ENCODE data around the gene LRRC2.
"Not testable (repeated sequence)": the region's sequence is repeated elsewhere in the genome, so short reads cannot be mapped to it uniquely, and the experiment has no call there.

The LRRC2 gene

GRCh38 chr3:46551615-46552014 is 14.5 kb downstream of the LRRC2 start:
- DNase-seq: no peak

DNA sequence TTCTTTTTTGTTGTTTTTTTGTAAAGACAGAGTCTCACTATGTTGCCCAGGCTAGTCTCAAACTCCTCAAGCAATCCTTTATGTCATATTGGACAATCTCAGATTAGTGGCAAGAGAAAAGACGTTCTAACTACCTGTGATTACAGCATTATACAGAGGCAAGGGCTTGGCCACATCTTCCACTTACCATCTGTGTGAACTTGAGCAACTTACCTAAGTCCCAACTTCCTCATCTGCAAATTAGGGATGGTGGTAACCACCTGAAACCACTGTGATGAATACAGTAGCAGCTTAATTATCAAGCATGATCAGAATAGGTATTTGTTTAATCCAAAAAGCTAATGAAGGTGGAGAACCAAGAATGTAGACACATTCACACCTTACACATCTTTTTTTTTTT is 16.1 kb downstream of the LRRC2 start:
- no peak for DNase-seq

DNA sequence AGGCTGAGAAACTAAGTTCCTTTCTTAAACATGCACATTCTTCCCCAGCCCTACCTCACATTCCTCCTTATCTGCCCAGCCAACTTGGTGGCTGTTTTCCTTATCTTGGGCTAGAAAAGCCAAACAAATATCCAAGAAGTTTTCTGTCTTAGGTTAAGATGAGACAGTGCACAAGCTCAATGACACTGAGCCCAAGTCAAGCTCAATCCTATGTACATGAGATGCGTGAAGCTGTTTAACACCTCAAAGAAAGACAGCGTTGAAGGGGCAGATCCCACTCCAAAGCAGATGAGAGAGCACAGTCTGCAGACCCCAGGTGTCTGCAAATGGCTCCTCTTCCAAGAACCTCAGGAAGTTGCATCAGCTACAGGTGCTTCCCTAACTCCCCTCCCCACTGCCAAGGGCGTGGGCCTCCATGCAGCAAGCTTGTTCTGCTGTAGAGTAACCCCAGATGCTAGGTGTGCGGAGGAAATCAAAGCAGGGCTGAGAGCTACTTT is 16.6 kb downstream of the LRRC2 start:
- DNase-seq: no peak

DNA sequence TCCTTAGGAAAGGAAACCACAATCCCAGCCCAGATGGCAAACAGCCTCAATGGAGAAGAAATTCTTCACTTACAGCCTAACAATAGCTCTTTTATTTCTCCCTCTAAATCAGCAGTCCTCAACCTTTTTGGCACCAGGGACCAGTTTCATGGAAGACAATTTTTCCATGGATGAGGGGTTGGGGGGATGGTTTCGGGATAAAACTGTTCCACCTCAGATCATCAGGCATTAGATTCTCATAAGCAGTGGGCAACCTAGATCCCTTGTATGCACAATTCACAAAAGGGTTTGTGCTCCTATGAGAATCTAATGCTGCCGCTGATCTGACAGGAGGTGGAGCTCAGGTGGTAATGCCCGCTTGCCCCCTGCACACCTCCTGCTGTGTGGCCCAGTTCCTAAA is 17.5 kb downstream of the LRRC2 start:
- DNase-seq: not testable (repeated sequence)

- no peak for DNase-seq
These were observed 19.1 kb downstream of the LRRC2 start for GRCh38 chr3:46546896-46547440.

GRCh38 chr3:46545818-46546630 is 20.1 kb downstream of the LRRC2 start:
- no peak for DNase-seq

- DNase-seq: no peak
These were observed 21.2 kb downstream of the LRRC2 start for GRCh38 chr3:46544771-46545503.

GRCh38 chr3:46542801-46543201 is 23.3 kb downstream of the LRRC2 start:
- no peak for DNase-seq

- DNase-seq: no peak
These were observed 23.8 kb downstream of the LRRC2 start for GRCh38 chr3:46542344-46542743.

DNA sequence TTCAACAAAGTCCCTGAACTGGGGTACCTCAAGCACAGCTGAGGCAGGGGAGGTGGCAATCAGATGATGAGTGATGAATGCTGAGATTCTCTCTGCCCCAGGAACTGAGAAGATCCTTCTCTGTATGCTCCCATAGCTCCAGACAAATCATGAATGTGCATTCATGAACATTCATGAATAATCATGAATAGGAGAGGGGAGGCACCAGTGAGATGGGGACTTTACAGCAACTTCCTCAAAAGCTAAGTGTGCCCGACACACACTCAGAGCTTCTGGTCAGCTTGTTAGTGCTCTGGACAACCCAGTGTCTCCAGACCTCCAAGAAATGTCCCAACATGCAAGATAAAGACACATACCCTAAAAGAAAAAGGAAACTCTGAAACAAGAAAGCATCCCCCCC is 24.3 kb downstream of the LRRC2 start:
- no peak for DNase-seq

DNA sequence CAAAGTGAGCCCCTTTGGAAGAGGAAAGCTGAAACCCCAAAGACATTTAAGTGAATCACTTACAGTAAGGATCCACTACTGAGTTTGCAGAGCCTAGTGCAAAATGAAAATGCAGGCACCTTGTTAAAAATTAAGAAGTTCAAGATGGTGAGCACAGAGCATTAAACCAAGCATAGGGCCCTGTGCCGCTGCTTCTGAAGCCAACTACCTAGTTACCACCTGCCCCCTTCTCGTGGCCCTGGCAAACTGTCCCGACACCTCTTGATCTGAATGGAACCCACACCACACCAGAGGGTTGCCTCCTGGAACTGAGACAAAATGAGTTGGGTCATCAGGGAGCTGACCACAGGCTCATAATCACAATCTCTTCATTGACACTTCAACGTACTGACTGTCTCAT is 25.6 kb downstream of the LRRC2 start:
- no peak for DNase-seq

GRCh38 chr3:46539443-46540005 is 26.6 kb downstream of the LRRC2 start:
- DNase-seq: no peak

DNA sequence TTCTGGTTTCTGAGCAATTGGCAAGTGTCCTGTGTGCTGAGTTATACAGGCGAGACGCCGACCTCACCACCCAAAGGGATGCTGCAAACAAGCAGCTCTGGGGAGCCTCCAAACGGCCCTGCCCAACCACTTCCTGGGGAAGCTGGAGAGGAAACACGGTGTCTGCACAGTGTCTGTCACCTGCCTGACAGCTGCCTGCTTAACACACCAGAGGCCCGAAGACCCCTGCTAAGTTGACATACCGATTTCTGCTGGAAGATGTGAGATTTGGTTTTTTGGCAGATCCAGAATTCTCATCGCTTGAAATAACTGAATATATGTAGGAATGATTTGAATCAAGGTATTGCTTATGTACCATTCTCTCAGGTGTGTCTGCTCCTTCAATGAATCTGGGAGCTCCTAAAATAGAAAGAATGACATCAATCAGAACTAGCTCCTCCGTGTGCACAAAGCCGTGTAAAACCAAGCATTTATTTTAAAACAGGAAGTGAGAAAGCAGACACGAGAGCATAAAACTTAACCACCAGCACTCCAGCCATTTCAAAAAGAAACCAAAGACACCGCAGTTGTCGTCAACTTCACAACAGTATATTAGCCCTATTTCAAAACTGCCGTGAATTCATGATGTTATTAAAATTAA is 27.2 kb downstream of the LRRC2 start:
- DNase-seq: peak; percentile 81

DNA sequence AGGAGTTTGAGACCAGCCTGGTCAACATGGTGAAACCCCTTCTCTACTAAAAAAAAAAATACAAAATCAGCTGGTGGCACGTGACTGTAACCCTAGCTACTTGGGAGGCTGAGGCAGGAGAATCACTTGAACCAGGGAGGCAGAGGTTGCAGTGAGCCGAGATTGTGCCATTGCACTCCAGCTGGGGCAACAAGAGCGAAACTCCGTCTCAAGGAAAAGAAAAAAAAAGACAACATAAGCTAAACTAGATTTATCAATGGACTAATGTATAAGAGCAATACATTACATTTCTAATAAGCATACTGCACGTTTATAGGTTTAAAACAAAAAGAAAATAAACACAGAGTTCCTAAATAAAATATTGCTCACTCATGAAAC is 27.7 kb downstream of the LRRC2 start:
- not testable (repeated sequence) for DNase-seq

DNA sequence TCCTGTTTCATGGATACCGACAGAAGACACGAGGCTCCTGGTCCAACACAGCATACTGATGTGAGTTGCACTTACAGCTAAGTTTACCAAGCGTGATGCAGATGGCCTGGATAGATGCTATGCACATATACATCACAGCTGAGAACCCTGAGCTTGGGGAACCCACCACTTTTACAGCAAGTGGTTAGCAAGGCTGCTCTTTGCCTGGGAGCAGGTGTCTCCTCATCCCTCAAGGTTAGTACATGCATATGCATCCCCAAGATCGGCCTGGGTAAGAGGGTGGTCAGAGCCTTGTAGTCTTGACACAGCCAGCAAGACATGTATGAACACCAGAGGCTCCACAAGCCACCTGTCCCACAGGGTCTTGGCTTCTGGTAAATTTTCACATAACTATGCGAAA is 28.3 kb downstream of the LRRC2 start:
- no peak for DNase-seq

- no peak for DNase-seq
These were observed 28.8 kb downstream of the LRRC2 start for GRCh38 chr3:46537316-46537715.

- no peak for DNase-seq
These were observed 29.3 kb downstream of the LRRC2 start for GRCh38 chr3:46536758-46537157.

DNA sequence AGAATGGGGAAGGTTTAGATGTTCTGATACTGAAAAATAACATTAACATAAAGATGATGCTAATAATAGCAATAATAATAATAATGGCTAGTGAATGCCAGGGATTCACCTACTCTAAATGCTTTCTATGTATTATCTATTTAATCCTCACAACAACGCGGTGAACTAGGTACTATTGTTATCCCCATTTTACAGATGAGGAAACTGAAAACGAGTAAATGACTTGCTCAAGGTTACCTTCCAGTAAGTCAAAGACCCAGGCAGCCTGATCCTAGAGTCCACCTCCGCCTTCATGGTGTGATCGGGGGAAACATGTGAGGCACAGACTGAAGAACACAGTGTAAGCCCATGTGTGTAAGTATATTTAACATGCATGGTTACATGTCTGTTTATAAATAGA is 30.4 kb downstream of the LRRC2 start:
- DNase-seq: no peak

DNA sequence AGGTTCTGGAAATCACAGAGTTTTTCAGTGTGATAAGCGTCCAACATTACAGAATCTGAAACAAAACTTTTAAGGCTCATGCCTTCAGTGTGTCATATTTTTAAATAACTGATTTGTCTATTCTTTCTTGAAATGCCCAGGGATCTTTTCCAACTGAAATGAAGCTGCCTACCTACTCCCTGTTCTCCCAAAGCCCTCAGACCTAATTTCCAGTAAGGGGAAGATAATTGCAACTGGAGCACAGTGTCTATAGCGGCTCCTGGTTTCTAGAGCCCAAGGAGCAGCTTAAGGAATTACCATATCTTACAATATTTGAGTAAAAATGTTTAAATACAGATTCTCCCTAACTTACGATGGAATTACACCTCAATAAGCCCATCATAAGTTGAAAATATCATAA is 33.0 kb downstream of the LRRC2 start:
- no peak for DNase-seq

DNA sequence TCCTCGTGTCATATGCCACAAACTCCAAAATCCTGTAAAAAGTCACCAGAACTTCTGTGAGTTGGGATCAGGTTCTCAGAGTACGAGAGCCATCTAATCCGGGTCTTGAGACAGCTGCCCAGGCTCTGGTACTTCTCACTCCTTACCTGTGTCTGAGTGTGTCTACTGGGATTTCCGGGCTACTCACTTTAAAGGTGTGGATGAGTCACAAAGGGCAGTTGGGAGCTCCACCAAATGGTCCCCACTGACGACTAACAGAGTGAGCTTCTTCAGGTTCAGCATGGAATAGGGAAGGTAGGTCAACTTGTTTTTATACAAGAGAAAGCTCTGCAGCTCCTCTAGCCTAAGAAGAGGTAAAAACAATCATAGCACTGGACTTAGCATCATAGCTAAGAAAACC is 38.9 kb downstream of the LRRC2 start:
- no peak for DNase-seq

- DNase-seq: no peak
These were observed 41.3 kb downstream of the LRRC2 start for GRCh38 chr3:46524832-46525231.

- DNase-seq: no peak
These were observed 42.1 kb downstream of the LRRC2 start for GRCh38 chr3:46524008-46524407.

GRCh38 chr3:46523556-46523955 is 42.5 kb downstream of the LRRC2 start:
- no peak for DNase-seq
